Measurements from ENCODE around the gene LPIN3.
A peak's percentile ranks its signal among the peaks of the same experiment; 100 is the strongest.

LPIN3 gene

DNA sequence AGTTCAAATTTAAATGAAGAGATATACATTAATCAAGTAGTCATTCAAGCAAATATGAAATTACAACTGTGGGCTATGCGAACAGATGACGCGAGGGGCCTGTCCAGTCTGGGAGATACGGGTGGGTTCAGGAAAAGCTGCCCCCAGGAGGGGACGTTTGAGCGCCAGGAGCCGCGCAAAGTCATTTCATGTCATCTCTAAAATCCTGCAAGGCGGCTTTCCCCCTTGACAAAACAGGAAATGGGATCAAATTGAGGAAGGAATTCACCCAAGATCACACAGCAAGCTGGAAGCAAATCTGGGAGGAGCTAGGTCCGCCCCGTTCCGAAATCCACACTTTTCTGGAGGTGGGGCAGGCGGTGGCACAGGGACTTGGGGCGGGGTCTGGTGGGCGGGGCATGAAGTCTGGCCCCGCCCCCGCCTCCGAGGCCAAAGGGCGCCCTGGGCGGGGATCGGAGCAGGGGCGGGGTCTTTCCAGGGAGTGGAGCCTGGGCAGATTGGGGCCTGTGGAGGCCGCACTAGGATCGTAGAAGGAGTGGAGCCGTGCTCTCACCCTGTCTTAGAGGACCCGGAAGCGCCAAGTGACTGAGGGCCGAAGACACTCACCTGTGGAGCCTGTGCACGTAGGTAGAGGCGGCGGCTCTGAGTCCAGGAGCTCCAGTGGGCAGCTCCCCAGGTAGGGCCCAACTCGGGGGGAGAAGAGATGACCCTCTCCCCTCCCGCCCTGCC, at the start of gene LPIN3:
Gene LPIN3 (plus strand): TSS at position 495 of the 729 bp plus-strand sequence. CDS start 4,983 bp downstream, outside the sequence.
- no peak within 1 kb of the TSS for H3K27ac ChIP-seq (ENCODE audit: low read depth, low read length)
- H3K4me3 ChIP-seq (ENCODE audit: low read depth, low read length), result peak within 1 kb of the TSS; percentile 56
- H3K9ac ChIP-seq (ENCODE audit: low read length), result no peak within 1 kb of the TSS

GRCh38 chr20:41293269-41294037, 47.2 kb upstream of the LPIN3 start:
- Histone ChIP-seq H3K36me3 (ENCODE audit: control insufficient read depth, insufficient read depth, low read length) (no peaks in the 10 kb centered on the region), H3K27me3 (ENCODE audit: control insufficient read depth, insufficient read depth, low read length) (no peaks in the 10 kb centered on the region), H3K9me3 (ENCODE audit: control insufficient read depth, insufficient read depth, low read depth, low read length) (no peaks in the 10 kb centered on the region), H3K4me3 (ENCODE audit: low read depth, low read length) (no peak overlapping the region), H3K27ac (ENCODE audit: low read depth, low read length) (no peak overlapping the region), H3K4me1 (ENCODE audit: control insufficient read depth, insufficient read depth, low read length) (peaks cover 5% of the 10 kb centered on the region; the same call in 1 of the 2 replicates), H3K9ac (ENCODE audit: low read length) (no peak overlapping the region)

More for the DNA sequence above, at the start of gene LPIN3:
- peaks cover 10% of the 10 kb centered on the region for H3K27me3 ChIP-seq (ENCODE audit: control insufficient read depth, insufficient read depth, low read length)
- no peaks in the 10 kb centered on the region for H3K9me3 ChIP-seq (ENCODE audit: control insufficient read depth, insufficient read depth, low read depth, low read length)
- H3K36me3 ChIP-seq (ENCODE audit: control insufficient read depth, insufficient read depth, low read length), result no peaks in the 10 kb centered on the region
- peaks cover 13% of the 10 kb centered on the region for H3K4me1 ChIP-seq (ENCODE audit: control insufficient read depth, insufficient read depth, low read length)

GRCh38 chr20:41299899-41300298, 40.7 kb upstream of the LPIN3 start:
- Histone ChIP-seq H3K9ac (ENCODE audit: low read length) (no peak overlapping the region), H3K4me3 (ENCODE audit: low read depth, low read length) (no peak overlapping the region), H3K36me3 (ENCODE audit: control insufficient read depth, insufficient read depth, low read length) (no peaks in the 10 kb centered on the region), H3K4me1 (ENCODE audit: control insufficient read depth, insufficient read depth, low read length) (peaks cover 14% of the 10 kb centered on the region), H3K27ac (ENCODE audit: low read depth, low read length) (no peak overlapping the region), H3K27me3 (ENCODE audit: control insufficient read depth, insufficient read depth, low read length) (no peaks in the 10 kb centered on the region), H3K9me3 (ENCODE audit: control insufficient read depth, insufficient read depth, low read depth, low read length) (no peaks in the 10 kb centered on the region)

GRCh38 chr20:41300383-41300782, 40.2 kb upstream of the LPIN3 start:
- H3K27ac ChIP-seq (ENCODE audit: low read depth, low read length), result no peak overlapping the region
- H3K9ac ChIP-seq (ENCODE audit: low read length), result no peak overlapping the region
- H3K4me1 ChIP-seq (ENCODE audit: control insufficient read depth, insufficient read depth, low read length), result peaks cover 14% of the 10 kb centered on the region
- no peak overlapping the region for H3K4me3 ChIP-seq (ENCODE audit: low read depth, low read length)
- H3K36me3 ChIP-seq (ENCODE audit: control insufficient read depth, insufficient read depth, low read length), result no peaks in the 10 kb centered on the region
- H3K27me3 ChIP-seq (ENCODE audit: control insufficient read depth, insufficient read depth, low read length), result no peaks in the 10 kb centered on the region
- no peaks in the 10 kb centered on the region for H3K9me3 ChIP-seq (ENCODE audit: control insufficient read depth, insufficient read depth, low read depth, low read length)

DNA sequence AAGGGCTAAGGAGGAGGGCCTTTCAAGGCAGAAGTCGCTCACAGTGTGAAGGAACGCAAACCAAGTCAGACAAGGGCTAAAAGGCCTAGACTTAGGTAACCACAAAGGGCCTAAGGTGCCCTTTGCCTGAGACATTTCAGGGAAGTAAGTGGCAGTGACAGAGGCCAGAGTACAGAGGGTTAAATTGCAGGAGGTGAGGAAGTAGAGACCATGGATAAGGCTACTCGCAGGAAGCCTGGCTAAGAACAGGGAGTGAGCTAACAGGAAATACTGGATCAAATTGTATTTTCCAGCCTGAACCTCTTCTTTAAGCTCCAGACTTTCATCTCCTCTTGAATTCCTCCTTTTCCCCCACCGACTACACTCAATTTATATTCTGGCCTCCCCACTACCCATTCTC, 39.7 kb upstream of the LPIN3 start:
- H3K9ac ChIP-seq (ENCODE audit: low read length), result no peak overlapping the region

GRCh38 chr20:41304002-41304401, 36.6 kb upstream of the LPIN3 start:
- Histone ChIP-seq H3K4me3 (ENCODE audit: low read depth, low read length) (no peak overlapping the region), H3K4me1 (ENCODE audit: control insufficient read depth, insufficient read depth, low read length) (peaks cover 19% of the 10 kb centered on the region), H3K27me3 (ENCODE audit: control insufficient read depth, insufficient read depth, low read length) (no peaks in the 10 kb centered on the region), H3K36me3 (ENCODE audit: control insufficient read depth, insufficient read depth, low read length) (no peaks in the 10 kb centered on the region), H3K9ac (ENCODE audit: low read length) (no peak overlapping the region), H3K9me3 (ENCODE audit: control insufficient read depth, insufficient read depth, low read depth, low read length) (no peaks in the 10 kb centered on the region), H3K27ac (ENCODE audit: low read depth, low read length) (no peak overlapping the region)

More for the DNA sequence above, 39.7 kb upstream of the LPIN3 start:
- H3K9me3 ChIP-seq (ENCODE audit: control insufficient read depth, insufficient read depth, low read depth, low read length), result no peaks in the 10 kb centered on the region
- no peaks in the 10 kb centered on the region for H3K27me3 ChIP-seq (ENCODE audit: control insufficient read depth, insufficient read depth, low read length)
- no peaks in the 10 kb centered on the region for H3K36me3 ChIP-seq (ENCODE audit: control insufficient read depth, insufficient read depth, low read length)
- H3K4me3 ChIP-seq (ENCODE audit: low read depth, low read length), result no peak overlapping the region
- H3K4me1 ChIP-seq (ENCODE audit: control insufficient read depth, insufficient read depth, low read length), result peaks cover 14% of the 10 kb centered on the region
- no peak overlapping the region for H3K27ac ChIP-seq (ENCODE audit: low read depth, low read length)

DNA sequence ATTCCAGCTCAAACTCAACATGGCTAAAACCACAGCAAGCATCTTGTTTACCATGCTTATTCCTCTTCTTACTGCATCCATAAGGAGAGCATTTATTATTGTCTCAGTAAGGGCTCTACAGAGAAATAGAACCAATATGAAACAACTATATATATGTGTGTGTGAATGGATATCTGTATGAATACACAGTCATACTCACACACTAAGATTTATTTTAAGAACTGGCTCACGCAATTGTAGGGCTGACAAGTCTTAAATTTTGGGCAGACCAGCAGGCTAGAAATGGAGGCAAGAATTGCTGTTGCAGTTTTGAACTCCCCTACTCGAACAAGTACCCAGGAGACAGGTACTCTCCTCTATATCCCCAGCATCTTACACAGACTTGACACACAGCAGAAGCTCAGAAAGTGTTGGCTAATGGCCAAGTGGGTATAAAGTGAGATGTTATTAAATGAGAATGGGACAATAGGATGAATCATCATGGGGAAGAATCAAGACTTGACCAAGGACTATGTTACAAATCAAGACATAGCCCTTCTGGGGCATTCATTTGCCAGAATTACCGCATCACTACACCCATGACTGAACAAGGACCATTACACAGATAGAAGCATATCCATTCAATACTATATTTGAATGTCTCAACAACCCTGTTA, 36.1 kb upstream of the LPIN3 start:
- no peak overlapping the region for H3K4me3 ChIP-seq (ENCODE audit: low read depth, low read length)
- no peaks in the 10 kb centered on the region for H3K27me3 ChIP-seq (ENCODE audit: control insufficient read depth, insufficient read depth, low read length)
- H3K4me1 ChIP-seq (ENCODE audit: control insufficient read depth, insufficient read depth, low read length), result peaks cover 19% of the 10 kb centered on the region
- no peaks in the 10 kb centered on the region for H3K36me3 ChIP-seq (ENCODE audit: control insufficient read depth, insufficient read depth, low read length)
- no peaks in the 10 kb centered on the region for H3K9me3 ChIP-seq (ENCODE audit: control insufficient read depth, insufficient read depth, low read depth, low read length)
- H3K9ac ChIP-seq (ENCODE audit: low read length), result no peak overlapping the region
- no peak overlapping the region for H3K27ac ChIP-seq (ENCODE audit: low read depth, low read length)

GRCh38 chr20:41306061-41306727, 34.4 kb upstream of the LPIN3 start:
- Histone ChIP-seq H3K27me3 (ENCODE audit: control insufficient read depth, insufficient read depth, low read length) (no peaks in the 10 kb centered on the region; the same call in 1 of the 2 replicates), H3K4me1 (ENCODE audit: control insufficient read depth, insufficient read depth, low read length) (peaks cover 13% of the 10 kb centered on the region), H3K4me3 (ENCODE audit: low read depth, low read length) (no peak overlapping the region), H3K9me3 (ENCODE audit: control insufficient read depth, insufficient read depth, low read depth, low read length) (no peaks in the 10 kb centered on the region), H3K9ac (ENCODE audit: low read length) (no peak overlapping the region), H3K27ac (ENCODE audit: low read depth, low read length) (no peak overlapping the region), H3K36me3 (ENCODE audit: control insufficient read depth, insufficient read depth, low read length) (no peaks in the 10 kb centered on the region)

DNA sequence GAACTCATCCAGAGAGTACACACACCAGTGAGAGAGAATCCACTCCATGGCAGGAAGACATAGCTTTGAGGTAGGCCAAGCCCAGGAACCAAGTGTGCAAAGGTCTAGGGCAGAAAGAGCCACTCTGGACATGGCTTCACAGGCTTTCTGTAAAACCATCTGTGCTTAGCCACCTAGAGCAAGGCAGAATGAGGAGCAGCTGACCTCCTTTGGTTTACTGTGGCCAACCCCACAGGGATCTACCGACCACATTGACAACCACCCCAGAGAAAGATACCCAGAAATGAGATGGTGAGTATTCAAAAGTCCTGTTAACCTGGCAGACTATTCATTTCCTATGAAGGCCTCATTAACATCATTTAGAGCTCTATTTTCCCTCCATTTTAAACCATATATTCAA, 33.6 kb upstream of the LPIN3 start:
- H3K9me3 ChIP-seq (ENCODE audit: control insufficient read depth, insufficient read depth, low read depth, low read length), result no peaks in the 10 kb centered on the region
- no peaks in the 10 kb centered on the region; the same call in 1 of the 2 replicates for H3K27me3 ChIP-seq (ENCODE audit: control insufficient read depth, insufficient read depth, low read length)
- H3K4me3 ChIP-seq (ENCODE audit: low read depth, low read length), result no peak overlapping the region
- peaks cover 10% of the 10 kb centered on the region for H3K4me1 ChIP-seq (ENCODE audit: control insufficient read depth, insufficient read depth, low read length)
- no peak overlapping the region for H3K9ac ChIP-seq (ENCODE audit: low read length)
- no peak overlapping the region for H3K27ac ChIP-seq (ENCODE audit: low read depth, low read length)
- H3K36me3 ChIP-seq (ENCODE audit: control insufficient read depth, insufficient read depth, low read length), result no peaks in the 10 kb centered on the region

- Histone ChIP-seq H3K9me3 (ENCODE audit: control insufficient read depth, insufficient read depth, low read depth, low read length) (no peaks in the 10 kb centered on the region), H3K27me3 (ENCODE audit: control insufficient read depth, insufficient read depth, low read length) (no peaks in the 10 kb centered on the region; the same call in 1 of the 2 replicates)
These were observed 32.3 kb upstream of the LPIN3 start for GRCh38 chr20:41308290-41308711.

More at GRCh38 chr20:41308290-41308711, 32.3 kb upstream of the LPIN3 start:
- no peak overlapping the region for H3K27ac ChIP-seq (ENCODE audit: low read depth, low read length)
- no peak overlapping the region for H3K4me3 ChIP-seq (ENCODE audit: low read depth, low read length)
- H3K4me1 ChIP-seq (ENCODE audit: control insufficient read depth, insufficient read depth, low read length), result peaks cover 10% of the 10 kb centered on the region
- no peaks in the 10 kb centered on the region for H3K36me3 ChIP-seq (ENCODE audit: control insufficient read depth, insufficient read depth, low read length)
- no peak overlapping the region for H3K9ac ChIP-seq (ENCODE audit: low read length)
